Fibroblast of the aortic adventitia (primary cell): ENCODE data around the gene BPIFB4. TPM values are rescaled to one million over a fixed set of nuclear protein-coding genes. Genes with fewer than 3 reads are reported as not detected.

ENCODE experiments used
- DNase-seq: peaks from one replicate; pipeline ENCODE4 v3.0.0-alpha.2; 2010; ENCODE audit warnings: low read depth
- H3K4me3 ChIP-seq: 2 replicates; pipeline ENCODE4 v1.5.1; 2011; ENCODE audit warnings: low read depth, mild to moderate bottlenecking, control low read depth, low read length, moderate library complexity
- CTCF ChIP-seq: IDR thresholded peaks from 2 replicates; pipeline ENCODE4 v1.5.1; 2011; ENCODE audit warnings: mild to moderate bottlenecking, low read length, control low read depth, inconsistent platforms; ENCODE audit not compliant: insufficient read depth
- total RNA-seq: library from RNA; depleted of rRNA; stranded (reverse); fragments of >200 nt; gene quantifications from 2 replicates; pipeline ENCODE4 v1.2.3, GENCODE V29; 2012; ENCODE audit warnings: low replicate concordance

BPIFB4 gene
- total RNA-seq, 1 donor = not detected

- DNase-seq = no peak
- no peak for TF ChIP-seq CTCF
- no peak overlapping the region for H3K4me3 ChIP-seq
Measured at GRCh38 chr20:33148040-33148439, 68.6 kb downstream of the BPIFB4 start.

GRCh38 chr20:33154252-33154651 is 74.8 kb downstream of the BPIFB4 start:
- no peak for DNase-seq
- H3K4me3 ChIP-seq = no peak overlapping the region
- TF ChIP-seq CTCF = no peak

GRCh38 chr20:33158637-33159385 is 79.4 kb downstream of the BPIFB4 start:
- DNase-seq = no peak
- TF ChIP-seq CTCF = no peak
- H3K4me3 ChIP-seq = no peak overlapping the region

- H3K4me3 ChIP-seq = no peak overlapping the region
- TF ChIP-seq CTCF = no peak
Measured at GRCh38 chr20:33159713-33160112, 80.3 kb downstream of the BPIFB4 start.

DNA sequence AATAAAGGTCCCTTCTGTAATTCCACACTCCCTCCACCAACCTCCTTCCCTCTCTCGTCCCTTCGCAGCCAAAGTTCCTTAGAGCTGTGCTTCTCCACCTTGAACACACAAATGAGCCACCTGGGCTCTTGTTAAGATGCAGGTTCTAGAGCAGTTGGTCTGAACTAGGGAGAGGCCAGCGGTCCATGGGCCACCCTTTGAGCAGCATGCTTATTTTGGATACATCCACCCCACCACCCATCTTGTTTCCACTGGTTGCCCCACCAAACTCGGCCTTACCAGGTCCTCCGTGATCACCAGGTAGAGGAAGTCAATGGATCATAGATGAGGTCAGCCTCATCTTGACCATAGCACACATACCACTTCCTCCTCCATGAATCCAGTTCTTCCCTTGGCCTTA is 81.2 kb downstream of the BPIFB4 start:
- DNase-seq = no peak
- H3K4me3 ChIP-seq = no peak overlapping the region
- TF ChIP-seq CTCF = no peak

More at GRCh38 chr20:33159713-33160112, 80.3 kb downstream of the BPIFB4 start:
- no peak for DNase-seq

Other genes starting within 250 kb of the BPIFB4 start
- not detected in 2 replicates for gene EFCAB8, start 220.7 kb upstream of the BPIFB4 start, total RNA-seq
- gene SUN5, start 75.2 kb upstream of the BPIFB4 start, total RNA-seq = not detected in 2 replicates
- not detected in 2 replicates for gene BPIFB2, start 71.9 kb upstream of the BPIFB4 start, total RNA-seq
- gene BPIFB6, start 48.0 kb upstream of the BPIFB4 start, total RNA-seq = not detected in 2 replicates
- gene BPIFB3, start 25.7 kb upstream of the BPIFB4 start, total RNA-seq = not detected in 2 replicates
- not detected in 2 replicates for gene BPIFA2, start 88.5 kb downstream of the BPIFB4 start, total RNA-seq
- not detected in 2 replicates for gene BPIFA3, start 137.7 kb downstream of the BPIFB4 start, total RNA-seq
- not detected in 2 replicates for gene BPIFA1, start 156.4 kb downstream of the BPIFB4 start, total RNA-seq
- not detected in 2 replicates for gene BPIFB1, start 203.6 kb downstream of the BPIFB4 start, total RNA-seq